Esophagus squamous epithelium (tissue), 4 donors: ENCODE measurements around the gene TMEM132D.

Experiments used
- POLR2A ChIP-seq, 4 donors: fragments of 450-650 bp; IDR thresholded peaks; one replicate each; pipeline ENCODE4 v1.6.1; 2017; ENCODE audit warnings: antibody characterized with exemption in 4 of 4, mild to moderate bottlenecking in 4 of 4, moderate library complexity in 3 of 4
- TF ChIP-seq, protein P1 (sequence below), 6 experiments: fragments of 450-650 bp in 4 of 6; fragments of 200-600 bp in 2 of 6; sonication (generic) in 2 of 6; IDR thresholded peaks; one replicate each; pipeline ENCODE4 v1.5.1; 2016 to 2019; ENCODE audit warnings: antibody characterized with exemption in 6 of 6, mild to moderate bottlenecking in 4 of 6, moderate library complexity in 4 of 6

DNA sequence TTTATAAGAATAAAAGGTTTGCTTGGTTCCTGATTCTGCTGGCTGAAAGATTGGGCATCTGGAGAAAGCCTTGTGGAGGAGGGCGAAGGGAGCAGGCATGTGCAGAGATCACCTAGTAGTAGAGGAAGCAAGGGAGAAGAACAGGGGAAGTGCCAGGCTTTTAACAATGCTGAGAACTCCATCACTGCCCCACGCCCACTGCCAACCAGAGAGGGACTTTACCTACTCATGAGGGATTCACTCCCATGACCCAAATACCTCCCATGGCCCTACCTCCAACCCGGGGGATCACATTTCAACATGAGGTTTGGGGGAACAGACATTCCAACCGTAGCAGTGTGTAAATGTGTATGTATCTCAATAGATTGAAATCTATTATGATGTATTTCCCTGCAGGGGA lies 690.3 kb downstream of the TMEM132D start:
- no peak for TF ChIP-seq POLR2A (IDR thresholded peaks at IDR 0.05)
- TF ChIP-seq, protein P1, sequence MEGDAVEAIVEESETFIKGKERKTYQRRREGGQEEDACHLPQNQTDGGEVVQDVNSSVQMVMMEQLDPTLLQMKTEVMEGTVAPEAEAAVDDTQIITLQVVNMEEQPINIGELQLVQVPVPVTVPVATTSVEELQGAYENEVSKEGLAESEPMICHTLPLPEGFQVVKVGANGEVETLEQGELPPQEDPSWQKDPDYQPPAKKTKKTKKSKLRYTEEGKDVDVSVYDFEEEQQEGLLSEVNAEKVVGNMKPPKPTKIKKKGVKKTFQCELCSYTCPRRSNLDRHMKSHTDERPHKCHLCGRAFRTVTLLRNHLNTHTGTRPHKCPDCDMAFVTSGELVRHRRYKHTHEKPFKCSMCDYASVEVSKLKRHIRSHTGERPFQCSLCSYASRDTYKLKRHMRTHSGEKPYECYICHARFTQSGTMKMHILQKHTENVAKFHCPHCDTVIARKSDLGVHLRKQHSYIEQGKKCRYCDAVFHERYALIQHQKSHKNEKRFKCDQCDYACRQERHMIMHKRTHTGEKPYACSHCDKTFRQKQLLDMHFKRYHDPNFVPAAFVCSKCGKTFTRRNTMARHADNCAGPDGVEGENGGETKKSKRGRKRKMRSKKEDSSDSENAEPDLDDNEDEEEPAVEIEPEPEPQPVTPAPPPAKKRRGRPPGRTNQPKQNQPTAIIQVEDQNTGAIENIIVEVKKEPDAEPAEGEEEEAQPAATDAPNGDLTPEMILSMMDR (IDR thresholded peaks at IDR 0.05): no peak
